Chondrocyte (in vitro differentiated cells): ENCODE measurements around the gene RSL24D1. TPM values are rescaled to one million over a fixed set of nuclear protein-coding genes. Genes with fewer than 3 reads are reported as not detected.

ENCODE experiments used
- DNase-seq: peaks from one replicate; pipeline ENCODE4 v3.0.0; 2021; ENCODE audit warnings: mixed read lengths, low spot score
- H3K27ac Mint-ChIP-seq: one replicate; pipeline ENCODE4 v1.8.0; 2021; ENCODE audit warnings: mild to moderate bottlenecking, moderate library complexity, mixed read lengths; ENCODE audit not compliant: unreplicated experiment
- H3K27me3 Mint-ChIP-seq: 2 replicates; pipeline ENCODE4 v1.8.0; 2021; ENCODE audit warnings: low read depth, mixed read lengths
- H3K36me3 Mint-ChIP-seq: 2 replicates; pipeline ENCODE4 v1.8.0; 2021; ENCODE audit warnings: low read depth, mixed read lengths
- H3K4me1 Mint-ChIP-seq: 2 replicates; pipeline ENCODE4 v1.8.0; 2021; ENCODE audit warnings: low read depth, mild to moderate bottlenecking, mixed read lengths
- H3K4me3 Mint-ChIP-seq: one replicate; pipeline ENCODE4 v1.8.0; 2021; ENCODE audit warnings: mild to moderate bottlenecking, moderate library complexity, mixed read lengths; ENCODE audit not compliant: unreplicated experiment
- H3K9me3 Mint-ChIP-seq: 2 replicates; pipeline ENCODE4 v1.8.0; 2021; ENCODE audit warnings: low read depth, mixed read lengths
- total RNA-seq: library from RNA; stranded (reverse); gene quantifications from 3 replicates; pipeline ENCODE4 v1.2.1, GENCODE V29; 2021
- TF ChIP-seq, protein P1 (sequence below): fragments of 200-600 bp; sonication (generic); IDR thresholded peaks from 2 replicates; pipeline ENCODE4 v1.5.0; 2021; ENCODE audit warnings: antibody characterized with exemption, mild to moderate bottlenecking, moderate library complexity

RSL24D1 gene
- total RNA-seq, 1 donor from 2014 or later: 61.3 TPM

DNA sequence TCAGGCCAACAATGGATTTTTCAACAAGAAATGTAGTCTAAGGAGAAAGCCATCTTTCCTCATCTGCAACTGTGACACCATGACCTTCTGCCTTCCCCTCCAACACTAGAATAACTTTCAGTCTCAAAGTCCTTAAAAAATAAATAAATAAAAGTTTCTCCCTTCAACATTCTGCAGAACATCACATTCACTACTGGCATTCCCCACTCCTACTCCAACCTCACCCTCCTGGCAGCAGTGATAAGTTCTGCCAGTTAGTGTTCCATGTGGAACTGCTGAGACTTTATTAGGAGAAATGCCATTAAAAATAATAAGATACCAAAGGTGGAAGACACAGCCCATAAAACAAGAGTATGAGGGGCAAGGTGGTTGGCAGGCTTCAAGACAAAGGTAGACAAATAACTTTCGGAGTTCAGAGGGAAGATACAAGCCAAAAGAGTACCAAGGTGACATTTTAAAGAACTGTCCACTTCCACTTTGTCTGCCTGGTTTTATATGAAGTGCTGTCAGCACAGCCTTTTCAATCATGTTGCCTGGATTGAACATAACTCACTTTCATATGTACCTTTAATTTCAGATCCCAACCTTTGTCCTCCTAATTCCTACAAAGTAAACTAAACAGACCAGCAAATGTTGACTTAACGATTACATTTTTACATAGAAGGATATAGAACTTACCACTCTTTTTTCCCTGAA lies 37.5 kb upstream of the RSL24D1 start:
- Mint-ChIP-seq H3K27me3 (no peaks in the 10 kb centered on the region), H3K4me3 (no peak overlapping the region), H3K4me1 (peaks cover 3% of the 10 kb centered on the region), H3K27ac (no peak overlapping the region), H3K9me3 (no peaks in the 10 kb centered on the region), H3K36me3 (peaks cover 2% of the 10 kb centered on the region)
- TF ChIP-seq, protein P1, sequence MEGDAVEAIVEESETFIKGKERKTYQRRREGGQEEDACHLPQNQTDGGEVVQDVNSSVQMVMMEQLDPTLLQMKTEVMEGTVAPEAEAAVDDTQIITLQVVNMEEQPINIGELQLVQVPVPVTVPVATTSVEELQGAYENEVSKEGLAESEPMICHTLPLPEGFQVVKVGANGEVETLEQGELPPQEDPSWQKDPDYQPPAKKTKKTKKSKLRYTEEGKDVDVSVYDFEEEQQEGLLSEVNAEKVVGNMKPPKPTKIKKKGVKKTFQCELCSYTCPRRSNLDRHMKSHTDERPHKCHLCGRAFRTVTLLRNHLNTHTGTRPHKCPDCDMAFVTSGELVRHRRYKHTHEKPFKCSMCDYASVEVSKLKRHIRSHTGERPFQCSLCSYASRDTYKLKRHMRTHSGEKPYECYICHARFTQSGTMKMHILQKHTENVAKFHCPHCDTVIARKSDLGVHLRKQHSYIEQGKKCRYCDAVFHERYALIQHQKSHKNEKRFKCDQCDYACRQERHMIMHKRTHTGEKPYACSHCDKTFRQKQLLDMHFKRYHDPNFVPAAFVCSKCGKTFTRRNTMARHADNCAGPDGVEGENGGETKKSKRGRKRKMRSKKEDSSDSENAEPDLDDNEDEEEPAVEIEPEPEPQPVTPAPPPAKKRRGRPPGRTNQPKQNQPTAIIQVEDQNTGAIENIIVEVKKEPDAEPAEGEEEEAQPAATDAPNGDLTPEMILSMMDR: no peak
- DNase-seq: no peak

DNA sequence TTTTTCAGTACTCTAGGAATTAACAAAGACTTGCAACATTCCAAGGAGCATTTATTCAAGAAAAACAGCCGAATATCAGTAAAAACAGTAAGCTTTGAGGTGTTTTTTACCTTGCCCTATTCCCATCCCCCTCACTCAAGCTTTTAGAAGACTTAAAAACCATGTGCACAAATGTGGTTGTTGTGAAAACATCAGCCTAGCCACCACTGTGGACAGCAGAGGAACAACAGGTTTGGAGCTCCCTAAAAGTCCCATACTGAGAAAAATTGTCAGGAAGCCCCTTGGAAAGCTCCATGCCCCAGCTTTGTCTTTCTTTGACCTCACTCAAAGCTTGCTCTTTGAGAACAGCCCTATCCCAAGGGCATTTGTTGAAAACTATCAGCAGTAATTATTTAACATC lies 34.7 kb upstream of the RSL24D1 start:
- Mint-ChIP-seq H3K4me3 (no peak overlapping the region), H3K27me3 (no peaks in the 10 kb centered on the region), H3K4me1 (no peaks in the 10 kb centered on the region), H3K27ac (no peak overlapping the region), H3K36me3 (peaks cover 2% of the 10 kb centered on the region), H3K9me3 (no peaks in the 10 kb centered on the region)
- no peak for DNase-seq
- TF ChIP-seq, protein P1: no peak

DNA sequence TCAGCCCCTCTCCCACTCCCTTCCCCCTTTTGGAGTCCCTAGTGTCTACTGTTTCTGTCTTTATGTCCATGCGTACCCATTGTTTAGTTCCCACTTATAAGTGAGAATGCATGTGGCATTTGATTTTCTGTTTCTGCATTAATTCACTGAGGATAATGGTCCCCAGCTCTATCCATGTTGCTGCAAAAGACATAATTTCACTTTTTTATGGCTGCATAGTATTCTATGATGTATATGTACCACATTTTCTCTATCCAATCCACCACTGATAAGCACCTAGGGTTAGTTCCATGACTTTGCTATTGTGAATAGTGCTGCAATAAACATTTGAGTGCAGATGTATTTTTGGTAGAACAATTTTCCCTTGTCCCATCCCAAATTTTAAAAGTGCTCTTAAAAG lies 34.2 kb upstream of the RSL24D1 start:
- Mint-ChIP-seq H3K27ac (no peak overlapping the region), H3K9me3 (no peaks in the 10 kb centered on the region), H3K4me1 (no peaks in the 10 kb centered on the region), H3K36me3 (peaks cover 2% of the 10 kb centered on the region), H3K27me3 (no peaks in the 10 kb centered on the region), H3K4me3 (no peak overlapping the region)
- no peak for DNase-seq
- TF ChIP-seq, protein P1: no peak

DNA sequence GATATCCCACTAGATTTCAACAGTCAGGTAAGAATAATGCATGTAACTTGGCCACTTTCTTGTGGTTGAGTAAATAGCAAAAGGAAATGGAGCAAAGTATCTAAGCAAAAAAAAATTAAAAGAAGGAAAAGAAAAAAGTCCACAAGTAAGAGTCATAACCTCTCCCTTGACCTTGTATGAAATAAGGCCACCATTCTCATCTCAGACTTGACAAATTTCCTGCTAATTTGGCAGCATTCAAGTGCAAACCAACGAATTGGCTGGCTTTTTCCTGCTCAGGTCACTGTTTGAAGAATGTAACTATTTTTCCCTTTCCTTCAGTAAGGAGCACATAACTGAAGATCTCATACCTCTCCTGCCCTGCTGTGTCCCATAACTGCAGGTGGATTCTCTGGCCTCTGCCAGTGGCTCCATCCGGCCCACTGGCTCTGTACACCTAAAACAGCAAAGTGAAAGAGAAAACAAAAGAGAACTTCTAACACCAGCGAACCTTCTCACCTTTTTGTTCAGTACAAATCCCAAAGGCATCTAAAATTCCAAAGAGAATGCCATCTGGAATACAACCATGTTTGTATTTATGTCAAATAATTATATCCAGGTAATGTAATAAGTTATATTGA lies 33.4 kb upstream of the RSL24D1 start:
- H3K4me1 Mint-ChIP-seq: no peaks in the 10 kb centered on the region
- no peak overlapping the region for H3K4me3 Mint-ChIP-seq
- no peak for DNase-seq
- no peak overlapping the region for H3K27ac Mint-ChIP-seq
- H3K9me3 Mint-ChIP-seq: no peaks in the 10 kb centered on the region
- TF ChIP-seq, protein P1: no peak
- H3K36me3 Mint-ChIP-seq: peaks cover 2% of the 10 kb centered on the region
- no peaks in the 10 kb centered on the region for H3K27me3 Mint-ChIP-seq

DNA sequence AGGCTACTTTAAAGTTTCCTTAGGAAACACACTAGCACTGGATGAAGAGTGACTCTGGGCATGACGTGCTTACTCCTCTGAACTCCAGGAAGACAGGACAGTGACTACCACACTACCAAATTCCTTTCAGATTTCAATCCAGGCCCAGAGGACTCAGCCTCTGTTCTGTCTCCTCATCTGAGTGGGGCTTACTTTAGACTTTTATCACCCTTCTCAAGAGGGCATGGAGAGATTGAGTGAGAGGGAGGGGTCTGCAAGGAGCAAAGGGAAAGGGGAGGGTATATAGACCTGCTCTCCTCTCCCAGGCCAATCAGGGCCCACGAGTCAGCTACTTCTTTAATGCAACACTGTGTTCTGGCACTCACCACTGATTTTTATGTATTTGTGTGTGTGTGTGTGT lies 29.4 kb upstream of the RSL24D1 start:
- DNase-seq: no peak
- Mint-ChIP-seq H3K36me3 (no peaks in the 10 kb centered on the region), H3K9me3 (no peaks in the 10 kb centered on the region), H3K4me1 (peaks cover 9% of the 10 kb centered on the region), H3K27ac (no peak overlapping the region), H3K27me3 (no peaks in the 10 kb centered on the region), H3K4me3 (no peak overlapping the region)
- TF ChIP-seq, protein P1: no peak
